Large intestine (tissue), 3 donors: Measurements from ENCODE around the gene NAA10. TPM values are rescaled to one million over a fixed set of nuclear protein-coding genes. Genes with fewer than 3 reads are reported as not detected.

Source experiments
- DNase-seq, 2 donors: peaks; one replicate each; pipeline versions ENCODE4 v3.0.0 to v3.0.0-alpha.2; 2013
- H3K27ac ChIP-seq: one replicate; pipeline ENCODE4 v1.5.1; 2013; ENCODE audit warnings: low read length
- H3K27me3 ChIP-seq: 2 replicates; pipeline ENCODE4 v1.6.1; 2013; ENCODE audit warnings: low read length; ENCODE audit not compliant: control insufficient read depth, insufficient read depth
- H3K36me3 ChIP-seq: 2 replicates; pipeline ENCODE4 v1.6.1; 2013; ENCODE audit warnings: low read length; ENCODE audit not compliant: control insufficient read depth, insufficient read depth
- H3K4me1 ChIP-seq: one replicate; pipeline ENCODE4 v1.6.1; 2013; ENCODE audit warnings: low read length; ENCODE audit not compliant: control insufficient read depth, insufficient read depth
- H3K4me3 ChIP-seq: one replicate; pipeline ENCODE4 v1.5.1; 2013; ENCODE audit warnings: low read length
- H3K9me3 ChIP-seq: one replicate; pipeline ENCODE4 v1.6.1; 2013; ENCODE audit warnings: mild to moderate bottlenecking, low read depth, low read length, moderate library complexity; ENCODE audit not compliant: control insufficient read depth
- WGBS: methylation state at CpG from one replicate; pipeline ENCODE4 v1.1.5; 2013; ENCODE audit warnings: low lambda C conversion rate; ENCODE audit not compliant: insufficient coverage; 5-methylcytosine and 5-hydroxymethylcytosine counted together
- polyA plus RNA-seq: library from polyadenylated mRNA; unstranded; fragments of 120-200 nt; gene quantifications from one replicate; pipeline ENCODE4 v1.2.1, GENCODE V29; 2013

The NAA10 gene
- polyA plus RNA-seq, 1 donor = 73.6 TPM

DNA sequence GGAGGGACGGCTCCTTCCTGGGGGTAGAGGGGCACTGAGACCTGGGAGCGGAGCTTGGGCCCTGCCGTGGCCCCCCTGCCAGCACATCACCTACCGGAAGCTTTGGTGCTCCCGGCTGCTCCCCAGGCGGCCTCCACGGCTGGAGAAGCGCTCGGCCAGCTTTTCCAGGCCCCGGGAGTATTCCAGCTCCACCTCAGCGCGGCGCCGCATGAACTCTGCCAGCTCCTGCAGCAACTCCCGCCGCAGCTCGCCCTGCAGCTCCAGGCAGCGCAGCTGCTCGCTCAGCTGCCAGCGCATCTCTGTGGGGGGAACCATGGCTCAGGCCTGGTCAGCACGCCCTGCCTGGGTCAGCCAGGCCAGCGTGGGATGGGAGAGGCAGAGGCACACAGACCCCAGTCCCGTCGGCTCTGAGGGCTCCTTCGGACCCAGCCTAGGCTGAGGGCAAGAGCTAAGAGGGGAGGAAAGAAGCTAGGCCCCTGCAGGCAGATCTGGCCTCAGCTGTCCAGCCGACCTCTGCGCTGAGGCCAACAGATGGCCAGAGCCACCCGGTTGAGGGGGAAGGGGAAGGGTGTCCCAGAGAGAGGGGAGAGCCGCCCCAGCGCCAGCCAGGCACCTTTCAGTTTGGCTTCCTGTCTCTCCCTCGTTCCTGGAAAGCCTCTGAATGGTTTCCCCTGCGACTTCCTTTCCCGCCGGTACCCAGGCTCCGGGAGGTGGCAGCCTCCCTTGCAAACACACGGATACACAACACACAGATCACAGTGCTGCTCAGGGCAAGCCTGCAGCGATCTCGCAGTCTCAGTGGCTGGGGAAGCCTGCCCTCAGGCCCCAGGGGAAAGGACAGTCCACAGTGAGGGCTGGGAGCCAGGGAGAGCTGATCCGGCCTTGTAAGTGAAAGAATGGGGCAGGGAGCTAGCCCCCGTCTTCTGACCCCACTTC is 13.1 kb downstream of the NAA10 start:
- Histone ChIP-seq H3K27ac (peak overlapping the region; percentile 29), H3K27me3 (no peaks in the 10 kb centered on the region), H3K4me3 (no peak overlapping the region), H3K4me1 (peaks cover 25% of the 10 kb centered on the region), H3K9me3 (no peaks in the 10 kb centered on the region), H3K36me3 (no peaks in the 10 kb centered on the region)
- no peak for DNase-seq
- WGBS = no CpG with 5 or more reads among the region's 40 CpGs

DNA sequence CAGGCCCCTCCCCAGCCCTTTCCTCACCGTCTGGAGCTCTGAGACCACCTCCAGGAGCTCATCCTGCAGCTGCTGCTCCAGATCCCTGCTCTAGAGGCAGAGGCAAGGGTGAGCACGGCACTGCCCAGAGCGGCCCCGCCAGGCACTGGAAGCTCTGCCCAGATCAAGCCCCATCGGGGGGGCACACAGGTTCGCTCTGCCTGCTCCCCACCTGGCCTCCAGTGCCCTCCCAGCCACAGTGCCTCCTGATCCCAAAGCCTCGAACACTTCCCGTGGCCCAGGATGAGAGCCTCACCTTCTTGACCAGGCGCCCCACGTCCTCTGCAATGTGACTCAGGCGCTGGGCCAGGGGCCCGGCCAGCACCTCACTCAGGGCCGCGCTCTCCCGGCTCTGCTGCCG is 13.8 kb downstream of the NAA10 start:
- DNase-seq = no peak
- Histone ChIP-seq H3K27ac (peak overlapping the region; percentile 29), H3K36me3 (no peaks in the 10 kb centered on the region), H3K9me3 (no peaks in the 10 kb centered on the region), H3K27me3 (no peaks in the 10 kb centered on the region), H3K4me1 (peaks cover 20% of the 10 kb centered on the region), H3K4me3 (no peak overlapping the region)
- no CpG with 5 or more reads among the region's 16 CpGs for WGBS

DNA sequence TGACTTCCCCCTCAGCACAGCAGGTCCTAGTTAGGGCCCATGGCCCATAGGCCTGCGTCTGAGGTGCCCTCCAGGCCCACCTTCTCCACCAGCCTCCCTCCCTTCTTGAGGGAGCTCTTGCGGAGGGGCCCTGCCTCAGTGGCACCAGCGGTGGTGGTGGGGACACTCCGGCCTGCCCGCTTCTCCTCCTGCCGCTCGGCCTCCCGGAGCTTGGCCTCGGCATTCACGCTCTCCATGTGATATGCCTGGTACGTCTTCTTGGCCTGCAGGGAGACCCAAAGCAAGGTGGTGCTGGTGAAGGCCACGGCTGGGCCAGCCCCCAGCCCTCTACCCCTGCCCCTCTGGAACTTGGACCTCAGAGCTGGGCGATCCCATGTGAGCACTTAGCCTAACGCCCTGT is 14.3 kb downstream of the NAA10 start:
- H3K27me3 ChIP-seq = no peaks in the 10 kb centered on the region
- no peaks in the 10 kb centered on the region for H3K36me3 ChIP-seq
- no CpG with 5 or more reads among the region's 14 CpGs for WGBS
- no peak overlapping the region for H3K4me3 ChIP-seq
- no peaks in the 10 kb centered on the region for H3K9me3 ChIP-seq
- DNase-seq = no peak
- no peak overlapping the region for H3K27ac ChIP-seq
- H3K4me1 ChIP-seq = peaks cover 16% of the 10 kb centered on the region

DNA sequence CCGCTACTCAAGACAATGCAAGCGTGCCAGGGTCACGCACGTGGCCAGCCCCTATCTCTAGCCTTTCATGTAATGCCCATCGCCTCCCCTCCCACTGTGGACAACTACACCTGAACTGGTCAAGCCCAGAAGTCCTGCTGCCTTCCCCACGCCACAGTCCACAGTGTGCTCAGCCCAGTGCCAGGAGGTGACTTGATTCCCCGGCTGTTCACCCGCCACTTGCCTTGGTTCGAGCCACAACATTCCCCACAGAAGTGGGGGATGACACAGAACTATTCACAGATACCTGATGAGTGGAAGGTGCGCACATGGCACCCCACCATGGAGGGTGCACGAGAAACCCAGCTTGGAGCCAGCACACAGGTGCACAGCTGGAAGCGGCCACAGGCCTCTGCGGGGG is 15.6 kb downstream of the NAA10 start:
- H3K36me3 ChIP-seq = no peaks in the 10 kb centered on the region
- no peak overlapping the region for H3K4me3 ChIP-seq
- H3K4me1 ChIP-seq = peaks cover 8% of the 10 kb centered on the region
- DNase-seq = no peak
- no peaks in the 10 kb centered on the region for H3K9me3 ChIP-seq
- no CpG with 5 or more reads among the region's 13 CpGs for WGBS
- no peak overlapping the region for H3K27ac ChIP-seq
- H3K27me3 ChIP-seq = no peaks in the 10 kb centered on the region

DNA sequence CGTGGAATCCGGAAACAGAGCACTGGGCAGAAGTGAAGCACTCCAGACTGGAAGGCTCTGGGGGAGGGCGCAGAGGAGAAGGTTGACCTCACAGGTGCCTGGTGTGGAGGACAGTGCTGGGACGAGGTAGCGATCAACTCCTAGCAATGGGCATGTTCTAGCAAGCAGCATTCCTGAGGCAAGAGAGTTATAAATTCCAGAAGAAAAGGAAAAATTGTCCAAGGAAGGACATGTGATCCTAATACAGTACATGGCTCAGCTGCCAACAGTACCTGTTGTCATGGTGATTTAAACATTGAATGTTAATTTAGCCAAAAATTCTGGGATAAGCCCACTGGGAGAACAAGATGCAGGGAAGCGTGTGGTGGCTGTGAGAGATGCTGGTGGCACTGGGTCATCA is 17.0 kb downstream of the NAA10 start:
- WGBS = no CpG with 5 or more reads among the region's 6 CpGs
- Histone ChIP-seq H3K27ac (no peak overlapping the region), H3K4me1 (peaks cover 5% of the 10 kb centered on the region), H3K27me3 (no peaks in the 10 kb centered on the region), H3K36me3 (no peaks in the 10 kb centered on the region), H3K4me3 (no peak overlapping the region), H3K9me3 (no peaks in the 10 kb centered on the region)
- no peak for DNase-seq

DNA sequence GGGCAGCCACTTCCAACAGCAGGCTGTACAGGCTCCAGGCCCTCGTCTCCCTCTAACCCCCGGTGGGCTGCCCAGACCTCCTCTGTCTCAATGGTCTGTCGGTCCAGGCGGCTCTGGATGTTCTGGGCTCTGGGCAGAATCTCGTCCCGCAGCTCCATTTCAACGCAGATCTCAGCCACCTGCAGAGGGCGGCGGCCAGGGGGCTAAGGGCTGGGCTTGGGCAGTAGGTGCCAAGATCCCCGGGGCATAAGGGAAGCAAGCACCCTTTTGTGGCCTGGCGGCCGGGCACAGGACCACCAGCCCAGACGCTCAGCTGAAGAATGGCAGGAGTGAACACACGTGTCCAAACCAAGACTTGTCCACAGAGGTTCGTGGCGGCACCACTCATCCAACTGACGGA is 21.1 kb downstream of the NAA10 start:
- Histone ChIP-seq H3K4me1 (no peaks in the 10 kb centered on the region), H3K27me3 (no peaks in the 10 kb centered on the region), H3K9me3 (no peaks in the 10 kb centered on the region), H3K27ac (no peak overlapping the region), H3K36me3 (no peaks in the 10 kb centered on the region), H3K4me3 (no peak overlapping the region)
- WGBS = no CpG with 5 or more reads among the region's 17 CpGs
- DNase-seq = no peak

DNA sequence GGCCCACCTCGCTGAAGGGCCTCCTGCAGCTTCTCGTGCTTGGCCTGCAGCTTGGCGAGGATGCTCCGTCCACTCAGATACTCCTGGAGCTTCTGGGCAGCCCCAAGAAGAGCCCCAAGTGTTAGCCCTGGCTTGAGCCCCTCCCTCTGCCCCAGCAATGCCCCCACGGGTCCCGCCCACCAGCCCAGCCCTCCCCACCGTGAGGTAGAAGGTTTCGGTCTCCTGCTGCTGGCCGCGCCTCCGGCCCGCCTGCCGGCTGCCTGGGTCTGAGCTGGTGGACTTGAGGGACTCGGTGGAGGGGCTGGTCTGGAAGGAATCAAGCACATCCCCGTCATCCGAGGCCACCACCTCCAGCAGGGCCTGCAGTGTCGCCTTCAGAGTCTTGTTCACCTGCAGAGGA is 21.6 kb downstream of the NAA10 start:
- Histone ChIP-seq H3K27me3 (no peaks in the 10 kb centered on the region), H3K36me3 (no peaks in the 10 kb centered on the region), H3K27ac (no peak overlapping the region), H3K9me3 (no peaks in the 10 kb centered on the region), H3K4me3 (no peak overlapping the region), H3K4me1 (no peaks in the 10 kb centered on the region)
- DNase-seq = no peak
- no CpG with 5 or more reads among the region's 17 CpGs for WGBS

DNA sequence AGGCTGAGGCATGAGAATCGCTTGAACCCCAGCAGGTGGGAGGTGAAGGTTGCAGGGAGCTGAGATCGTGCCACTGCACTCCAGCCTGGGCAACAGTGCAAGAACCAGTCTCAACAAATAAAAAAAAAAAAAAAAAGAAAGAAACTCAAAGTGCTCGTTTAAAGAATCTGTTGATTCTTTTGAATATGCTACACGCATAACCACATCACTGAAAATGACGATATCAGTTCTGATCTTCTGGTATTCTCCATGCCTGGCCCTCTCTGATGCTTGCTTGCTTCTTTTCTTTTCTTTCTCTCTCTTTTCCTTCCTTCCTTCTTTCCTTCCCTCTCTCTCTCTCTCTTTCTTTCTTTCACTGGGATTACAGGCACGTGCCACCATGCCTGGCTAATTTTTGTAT is 23.0 kb downstream of the NAA10 start:
- no CpG with 5 or more reads among the region's 6 CpGs for WGBS
- no peaks in the 10 kb centered on the region for H3K4me1 ChIP-seq
- DNase-seq = no peak
- no peaks in the 10 kb centered on the region for H3K36me3 ChIP-seq
- no peak overlapping the region for H3K4me3 ChIP-seq
- no peaks in the 10 kb centered on the region for H3K9me3 ChIP-seq
- no peak overlapping the region for H3K27ac ChIP-seq
- H3K27me3 ChIP-seq = no peaks in the 10 kb centered on the region

DNA sequence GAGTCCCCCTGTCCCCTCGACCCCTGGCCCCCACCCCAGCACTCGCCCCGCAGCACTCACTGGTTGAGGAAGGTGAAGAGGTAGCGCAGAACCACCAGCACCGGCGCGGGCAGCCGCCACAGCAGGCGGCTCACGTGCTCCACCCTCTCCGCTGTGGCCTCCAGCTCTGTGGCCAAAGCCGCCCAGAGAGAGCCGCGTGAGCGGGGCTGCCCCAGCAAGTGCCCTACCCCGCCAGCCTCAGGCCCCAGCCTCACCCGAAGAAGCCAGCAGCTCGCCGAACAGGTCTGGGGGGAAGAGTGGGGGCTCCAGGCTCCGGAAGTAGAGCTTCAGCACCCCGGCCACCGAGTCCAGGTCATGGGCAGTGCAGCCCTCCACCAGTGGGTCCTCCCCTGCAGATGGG is 24.4 kb downstream of the NAA10 start:
- Histone ChIP-seq H3K4me3 (no peak overlapping the region), H3K27me3 (no peaks in the 10 kb centered on the region), H3K36me3 (no peaks in the 10 kb centered on the region), H3K4me1 (no peaks in the 10 kb centered on the region), H3K9me3 (no peaks in the 10 kb centered on the region), H3K27ac (no peak overlapping the region)
- no CpG with 5 or more reads among the region's 22 CpGs for WGBS
- no peak for DNase-seq

DNA sequence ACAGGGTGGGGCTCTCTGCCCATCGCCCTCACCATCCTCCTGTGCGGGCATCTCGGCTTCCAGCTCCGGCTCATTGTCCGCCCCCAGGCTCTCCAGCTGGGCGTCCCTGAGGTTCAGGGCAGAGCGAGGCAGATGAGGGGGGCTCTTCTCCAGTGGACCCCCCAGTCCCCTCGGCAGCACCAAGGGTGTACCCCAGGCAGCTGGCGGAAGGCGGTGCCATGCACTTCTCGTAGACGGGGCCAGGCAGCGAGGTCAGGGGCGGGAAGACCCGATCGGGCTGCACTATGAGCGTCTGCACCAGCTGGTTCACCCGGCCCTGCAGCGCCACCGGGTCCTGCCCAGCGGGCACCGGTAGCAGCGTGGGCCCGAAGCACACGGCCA is 24.9 kb downstream of the NAA10 start:
- H3K4me3 ChIP-seq = no peak overlapping the region
- no peaks in the 10 kb centered on the region for H3K27me3 ChIP-seq
- no peaks in the 10 kb centered on the region for H3K36me3 ChIP-seq
- H3K9me3 ChIP-seq = no peaks in the 10 kb centered on the region
- no peaks in the 10 kb centered on the region for H3K4me1 ChIP-seq
- WGBS = no CpG with 5 or more reads among the region's 25 CpGs
- H3K27ac ChIP-seq = no peak overlapping the region
- DNase-seq = no peak
